Measurements from ENCODE around the gene PXDN.

GRCh38 chr2:1730015-1730927, 14.0 kb downstream of the PXDN start:
- no peak for TF ChIP-seq POLR2A (IDR thresholded peaks at IDR 0.05; ENCODE audit: low read depth, low read length)
- no peak for TF ChIP-seq RAD21 (IDR thresholded peaks at IDR 0.05; ENCODE audit: insufficient read depth, low read depth, low read length)
- TF ChIP-seq SMC3 (IDR thresholded peaks at IDR 0.05; ENCODE audit: borderline replicate concordance, low read length): no peak
- TF ChIP-seq CHD1 (IDR thresholded peaks at IDR 0.05; ENCODE audit: low read depth, low read length): no peak
- TF ChIP-seq CHD4 (IDR thresholded peaks at IDR 0.05): no peak

Measured in GM12878 (cell line).